ENCODE measurements around the gene ZSCAN16. TPM values are rescaled to one million over a fixed set of nuclear protein-coding genes. Genes with fewer than 3 reads are reported as not detected.
"Not testable (repeated sequence)": the region's sequence is repeated elsewhere in the genome, so short reads cannot be mapped to it uniquely, and the experiment has no call there.

The ZSCAN16 gene
- total RNA-seq = 1 to 10 TPM; 1.4 to 3.3 (median 1.8) TPM
- polyA plus RNA-seq = 1 to 10 TPM; 4.7 to 5.6 TPM
- long read RNA-seq, donor 1, partial matches to known transcripts = 0 of 4 reads
- long read RNA-seq, donor 1, other reads (novel, unspliced or antisense) = 1 of 4 reads
- long read RNA-seq, donor 2, partial matches to known transcripts = 0 of 3 reads
- long read RNA-seq, donor 2, other reads (novel, unspliced or antisense) = 0 of 3 reads
- long read RNA-seq, donor 3, partial matches to known transcripts = 0 of 2 reads
- long read RNA-seq, donor 3, other reads (novel, unspliced or antisense) = 1 of 2 reads

DNA sequence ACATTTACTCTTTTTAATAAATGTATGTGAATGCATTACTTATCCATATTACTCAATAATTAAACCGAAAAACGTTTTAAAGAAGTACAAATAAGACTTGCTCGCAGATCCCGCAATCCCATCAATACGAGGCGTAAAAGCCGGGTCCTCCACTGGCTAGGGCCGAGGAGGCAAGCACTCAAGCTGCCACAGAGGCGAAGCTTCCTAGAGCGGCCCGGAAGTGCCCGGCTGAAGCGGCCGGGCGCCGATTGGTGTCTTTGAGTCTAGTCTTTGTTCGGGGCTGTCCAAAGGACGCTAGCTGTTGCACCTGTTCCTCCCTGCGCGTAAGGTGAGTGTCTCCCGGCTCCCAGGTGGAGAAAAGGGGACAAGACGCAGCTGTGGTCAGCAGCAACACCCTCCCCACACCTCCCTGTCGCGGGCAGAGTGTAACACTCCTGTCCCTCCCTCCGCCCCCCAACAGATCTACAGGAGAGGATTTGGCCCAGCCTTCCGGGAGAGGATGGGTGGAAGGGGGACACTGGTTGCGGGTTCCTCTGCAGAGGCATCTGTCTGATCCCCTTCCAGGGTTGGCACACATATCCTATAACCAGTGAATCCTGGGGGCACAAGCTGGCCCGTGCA, at the start of gene ZSCAN16:
Gene ZSCAN16 (plus strand): TSS at position 260 of the 621 bp plus-strand sequence. CDS start 835 bp downstream, outside the sequence.
- Histone ChIP-seq H3K4me1 (peaks cover 0 to 38% (median 20%) of the 10 kb centered on the region in 9 donors), H3K4me3 (peak within 1 kb of the TSS; percentile 50 to 75 (median 68)), H3K9me3 (no peaks in the 10 kb centered on the region), H3K27ac (peak within 1 kb of the TSS in 9 of 10 donors; percentile 49 to 88 (median 62)), H3K27me3 (no peaks in the 10 kb centered on the region), H3K36me3 (peaks cover 0 to 79% (median 17%) of the 10 kb centered on the region in 9 donors)
- intact Hi-C loops (cut with DNase I) = loop anchor here in 2 of 10 donors (1.0 to 10.0 kb wide), 2 partner anchors 12 to 230 kb away; no protein-coding TSS in a partner anchor
- ATAC-seq (peak; percentile 94 to 100 (median 99)), DNase-seq (peak; percentile 84 to 87)
- TF ChIP-seq, protein P1, sequence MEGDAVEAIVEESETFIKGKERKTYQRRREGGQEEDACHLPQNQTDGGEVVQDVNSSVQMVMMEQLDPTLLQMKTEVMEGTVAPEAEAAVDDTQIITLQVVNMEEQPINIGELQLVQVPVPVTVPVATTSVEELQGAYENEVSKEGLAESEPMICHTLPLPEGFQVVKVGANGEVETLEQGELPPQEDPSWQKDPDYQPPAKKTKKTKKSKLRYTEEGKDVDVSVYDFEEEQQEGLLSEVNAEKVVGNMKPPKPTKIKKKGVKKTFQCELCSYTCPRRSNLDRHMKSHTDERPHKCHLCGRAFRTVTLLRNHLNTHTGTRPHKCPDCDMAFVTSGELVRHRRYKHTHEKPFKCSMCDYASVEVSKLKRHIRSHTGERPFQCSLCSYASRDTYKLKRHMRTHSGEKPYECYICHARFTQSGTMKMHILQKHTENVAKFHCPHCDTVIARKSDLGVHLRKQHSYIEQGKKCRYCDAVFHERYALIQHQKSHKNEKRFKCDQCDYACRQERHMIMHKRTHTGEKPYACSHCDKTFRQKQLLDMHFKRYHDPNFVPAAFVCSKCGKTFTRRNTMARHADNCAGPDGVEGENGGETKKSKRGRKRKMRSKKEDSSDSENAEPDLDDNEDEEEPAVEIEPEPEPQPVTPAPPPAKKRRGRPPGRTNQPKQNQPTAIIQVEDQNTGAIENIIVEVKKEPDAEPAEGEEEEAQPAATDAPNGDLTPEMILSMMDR (IDR thresholded peaks at IDR 0.05) = no peak
- WGBS, 2 donors = 0% methylated on average over 28 of the region's 28 CpGs

DNA sequence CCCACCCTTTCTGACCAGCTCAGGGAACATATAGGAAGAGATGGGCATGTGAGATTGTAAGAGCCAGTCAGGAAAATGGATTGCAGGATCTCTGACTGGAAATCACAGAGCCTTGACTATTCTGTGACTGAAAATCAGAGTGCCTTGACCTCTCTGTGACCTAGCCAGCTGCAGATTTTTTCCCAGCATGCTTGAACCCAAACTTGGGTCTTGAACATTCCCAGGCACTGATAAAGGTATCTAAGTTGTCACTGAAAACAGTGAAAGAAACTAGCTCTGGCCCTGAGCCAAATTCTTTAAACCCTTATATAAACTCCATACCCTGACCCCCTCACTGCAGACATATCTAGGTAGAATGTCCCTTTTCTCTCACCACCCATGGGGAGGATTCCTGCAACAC, 46.4 kb upstream of the ZSCAN16 start:
- H3K36me3 ChIP-seq = no peaks in the 10 kb centered on the region
- H3K4me1 ChIP-seq = peaks cover 0 to 15% (median 12%) of the 10 kb centered on the region in 9 donors
- no peak overlapping the region for H3K4me3 ChIP-seq
- H3K27ac ChIP-seq = no peak overlapping the region
- DNase-seq = no peak
- H3K27me3 ChIP-seq = no peaks in the 10 kb centered on the region
- no peak for ATAC-seq
- TF ChIP-seq, protein P1 (IDR thresholded peaks at IDR 0.05) = no peak
- no peaks in the 10 kb centered on the region for H3K9me3 ChIP-seq
- intact Hi-C loops (cut with DNase I) = loop anchor here in 1 of 10 donors (10.0 kb wide), 1 partner anchor 913 kb away; no protein-coding TSS in a partner anchor

DNA sequence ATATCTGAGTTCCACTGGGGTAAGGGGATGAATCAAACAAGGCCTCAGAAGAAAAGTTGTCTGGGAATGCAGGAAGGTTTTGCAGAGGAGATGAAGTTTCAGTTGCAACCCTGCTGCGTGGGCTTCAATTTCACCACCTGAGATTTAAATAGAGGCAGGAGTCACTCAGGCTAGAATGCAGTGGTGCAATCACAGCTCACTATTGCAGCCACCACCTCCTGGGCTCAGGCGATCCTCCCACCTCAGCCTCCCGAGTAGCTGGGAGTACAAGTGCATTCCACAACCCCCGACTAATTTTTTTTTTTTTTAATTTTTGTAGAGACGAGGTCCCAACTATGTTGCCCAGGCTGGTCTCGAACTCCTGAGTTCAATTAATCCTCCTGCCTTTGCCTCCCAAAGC, 45.6 kb upstream of the ZSCAN16 start:
- no peaks in the 10 kb centered on the region for H3K27me3 ChIP-seq
- peaks cover 0 to 15% (median 12%) of the 10 kb centered on the region in 9 donors for H3K4me1 ChIP-seq
- ATAC-seq (no peak), DNase-seq (no peak)
- H3K27ac ChIP-seq = no peak overlapping the region
- H3K4me3 ChIP-seq = no peak overlapping the region
- intact Hi-C loops (cut with DNase I) = loop anchor here in 1 of 10 donors (10.0 kb wide), 1 partner anchor 914 kb away; no protein-coding TSS in a partner anchor
- TF ChIP-seq, protein P1 (IDR thresholded peaks at IDR 0.05) = no peak
- H3K9me3 ChIP-seq = no peaks in the 10 kb centered on the region
- no peaks in the 10 kb centered on the region for H3K36me3 ChIP-seq
- WGBS, 2 donors = 69 to 81% methylated on average over 6 of the region's 6 CpGs

DNA sequence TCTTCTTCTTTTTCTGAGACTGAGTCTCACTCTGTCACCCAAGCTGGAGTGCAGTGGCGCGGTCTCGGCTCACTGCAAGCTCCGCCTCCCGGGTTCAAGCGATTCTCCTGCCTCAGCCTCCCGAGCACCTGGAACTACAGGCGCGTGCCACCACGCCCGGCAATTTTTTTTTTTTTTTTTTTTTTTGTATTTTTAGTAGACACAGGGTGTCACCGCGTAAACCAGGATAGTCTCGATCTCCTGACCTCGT, 44.1 kb upstream of the ZSCAN16 start, which contains the start of gene ZNF165:
Gene ZNF165 (plus strand): TSS at position 188 of the 250 bp plus-strand sequence. CDS start 4,913 bp downstream, outside the sequence.
- H3K36me3 ChIP-seq, DNase-seq, H3K9me3 ChIP-seq, H3K27me3 ChIP-seq: not testable (repeated sequence)
- peak within 1 kb of the TSS; percentile 58 to 92 (median 74) for H3K4me3 ChIP-seq
- intact Hi-C loops (cut with DNase I) = loop anchor here in 2 of 10 donors (2.0 to 5.0 kb wide), 3 partner anchors 56 to 147 kb away; partner anchors contain the start of gene ZSCAN9 (in 1 of the 2)
- H3K4me1 ChIP-seq = peaks cover 0 to 15% (median 12%) of the 10 kb centered on the region in 9 donors
- peak in 5 of 8 donors; percentile 2 to 61 (median 14) for ATAC-seq
- H3K27ac ChIP-seq = peak within 1 kb of the TSS; percentile 41 to 92 (median 86)
- 2 to 3% methylated on average over 15 of the region's 15 CpGs for WGBS, 2 donors
